ENCODE data around the gene CHRD.

CHRD gene

DNA sequence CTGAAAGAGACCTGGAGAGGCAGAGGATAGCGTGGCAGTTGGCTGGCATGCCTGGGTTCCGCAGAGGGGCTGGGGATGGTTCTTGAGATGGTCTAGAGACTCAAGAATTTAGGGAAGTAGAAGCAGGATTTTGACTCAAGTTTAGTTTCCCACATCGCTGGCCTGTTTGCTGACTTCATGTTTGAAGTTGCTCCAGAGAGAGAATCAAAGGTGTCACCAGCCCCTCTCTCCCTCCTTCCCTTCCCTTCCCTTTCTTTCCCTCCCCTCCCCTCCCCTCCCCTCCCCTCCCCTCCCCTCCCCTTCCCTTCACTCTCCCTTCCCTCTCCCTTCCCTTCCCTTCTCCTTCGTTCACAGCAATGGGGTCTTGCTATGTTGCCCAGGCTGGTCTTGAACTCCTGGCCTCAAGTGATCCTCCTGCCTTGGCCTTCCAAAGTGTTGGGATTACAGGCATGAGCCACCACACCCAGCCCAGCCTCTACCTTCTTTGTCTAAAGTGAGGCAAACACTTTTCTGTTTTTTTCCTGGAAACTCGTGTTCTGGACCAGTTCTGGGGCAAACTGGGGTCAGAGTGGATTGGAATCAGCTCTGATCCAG, 10.2 kb downstream of the CHRD start:
- ChIA-PET CTCF (interaction anchor here (0.7 to 2.0 kb wide), 2 partner anchors 19 to 161 kb away, joined by 4 to 7 read pairs; no protein-coding TSS in a partner anchor), POLR2A (ENCODE audit: low non-redundant PET) (no interaction called here)
- DNase-seq (ENCODE audit: low spot score), result no peak
- no peak overlapping the region for H3K27ac ChIP-seq
- TF ChIP-seq, protein P1, sequence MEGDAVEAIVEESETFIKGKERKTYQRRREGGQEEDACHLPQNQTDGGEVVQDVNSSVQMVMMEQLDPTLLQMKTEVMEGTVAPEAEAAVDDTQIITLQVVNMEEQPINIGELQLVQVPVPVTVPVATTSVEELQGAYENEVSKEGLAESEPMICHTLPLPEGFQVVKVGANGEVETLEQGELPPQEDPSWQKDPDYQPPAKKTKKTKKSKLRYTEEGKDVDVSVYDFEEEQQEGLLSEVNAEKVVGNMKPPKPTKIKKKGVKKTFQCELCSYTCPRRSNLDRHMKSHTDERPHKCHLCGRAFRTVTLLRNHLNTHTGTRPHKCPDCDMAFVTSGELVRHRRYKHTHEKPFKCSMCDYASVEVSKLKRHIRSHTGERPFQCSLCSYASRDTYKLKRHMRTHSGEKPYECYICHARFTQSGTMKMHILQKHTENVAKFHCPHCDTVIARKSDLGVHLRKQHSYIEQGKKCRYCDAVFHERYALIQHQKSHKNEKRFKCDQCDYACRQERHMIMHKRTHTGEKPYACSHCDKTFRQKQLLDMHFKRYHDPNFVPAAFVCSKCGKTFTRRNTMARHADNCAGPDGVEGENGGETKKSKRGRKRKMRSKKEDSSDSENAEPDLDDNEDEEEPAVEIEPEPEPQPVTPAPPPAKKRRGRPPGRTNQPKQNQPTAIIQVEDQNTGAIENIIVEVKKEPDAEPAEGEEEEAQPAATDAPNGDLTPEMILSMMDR (conservative IDR thresholded peaks at IDR 0.05; ENCODE audit: low read depth), result no peak

DNA sequence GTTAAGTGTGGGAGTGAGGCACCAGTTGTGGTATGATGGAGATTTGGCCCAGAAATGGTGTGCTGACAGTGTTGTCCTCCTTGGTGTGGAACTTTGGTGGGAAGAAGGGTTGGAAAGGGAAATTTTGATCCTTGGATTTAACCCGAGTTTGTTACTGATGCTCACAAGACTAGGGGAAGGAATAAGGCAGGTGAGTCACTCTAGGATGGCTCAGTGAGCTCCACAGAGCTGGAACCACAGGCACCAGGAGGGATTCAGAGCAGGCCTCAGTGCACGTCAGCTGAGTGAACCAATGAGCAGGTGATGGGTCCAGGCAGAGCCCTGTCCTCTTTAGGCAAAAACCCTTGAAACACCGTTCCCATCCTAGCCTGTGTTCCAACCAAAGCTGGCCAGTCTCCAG, 11.4 kb downstream of the CHRD start:
- ChIA-PET POLR2A (ENCODE audit: low non-redundant PET) (no interaction called here), CTCF (interaction anchor here (0.6 kb wide), 1 partner anchor 258 kb away, joined by 3 read pairs; no protein-coding TSS in a partner anchor)
- DNase-seq (ENCODE audit: low spot score), result no peak
- no peak overlapping the region for H3K27ac ChIP-seq
- TF ChIP-seq, protein P1 (conservative IDR thresholded peaks at IDR 0.05; ENCODE audit: low read depth), result no peak

DNA sequence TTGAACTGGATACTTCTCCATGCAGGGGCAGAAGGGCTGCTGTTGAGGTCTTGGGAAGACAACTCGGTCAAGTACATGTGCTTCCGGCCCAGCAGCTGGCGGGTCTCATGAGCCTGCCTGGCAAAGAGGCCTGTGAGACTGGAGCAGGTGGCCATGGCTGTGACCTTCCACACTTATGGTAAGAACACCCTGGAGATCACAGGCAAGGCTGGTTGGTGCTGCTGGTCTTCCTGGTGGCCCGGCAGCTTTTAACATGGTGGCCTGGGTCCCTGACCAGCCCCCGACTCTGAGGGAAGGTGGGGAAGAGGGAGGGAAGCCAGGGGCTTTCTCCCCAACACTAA, 15.4 kb downstream of the CHRD start:
- DNase-seq (ENCODE audit: low spot score), result no peak
- ChIA-PET POLR2A (ENCODE audit: low non-redundant PET) (no interaction called here), CTCF (no interaction called here)

DNA sequence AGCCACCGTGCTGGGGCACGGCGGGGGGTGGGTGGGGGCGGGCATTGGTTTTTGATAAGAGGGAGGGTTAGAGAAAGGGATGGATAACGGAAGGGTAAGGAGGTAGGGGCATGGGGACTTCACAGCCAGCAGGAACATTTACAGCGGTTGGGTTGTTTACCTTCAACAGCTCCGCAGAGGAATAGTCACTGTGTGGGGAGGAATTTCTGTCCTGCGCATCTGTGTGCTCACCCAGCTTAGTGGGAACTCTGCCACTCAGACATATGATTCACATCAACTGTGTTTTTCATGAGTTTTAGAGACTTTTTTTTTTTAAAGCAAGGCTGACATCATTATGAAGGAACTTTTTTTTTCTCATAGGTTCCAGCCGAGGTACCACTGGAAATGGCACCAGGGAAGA, 19.6 kb downstream of the CHRD start:
- H3K27ac ChIP-seq, result no peak overlapping the region
- TF ChIP-seq, protein P1 (conservative IDR thresholded peaks at IDR 0.05; ENCODE audit: low read depth), result no peak
- CTCF ChIA-PET, result interaction anchor here (0.7 kb wide), 2 partner anchors 10 to 25 kb away, joined by 3 to 5 read pairs; no protein-coding TSS in a partner anchor
- no peak for DNase-seq (ENCODE audit: low spot score)
- POLR2A ChIA-PET (ENCODE audit: low non-redundant PET), result no interaction called here

More for the DNA sequence above, 15.4 kb downstream of the CHRD start:
- TF ChIP-seq, protein P1 (conservative IDR thresholded peaks at IDR 0.05; ENCODE audit: low read depth), result no peak
- no peak overlapping the region for H3K27ac ChIP-seq

DNA sequence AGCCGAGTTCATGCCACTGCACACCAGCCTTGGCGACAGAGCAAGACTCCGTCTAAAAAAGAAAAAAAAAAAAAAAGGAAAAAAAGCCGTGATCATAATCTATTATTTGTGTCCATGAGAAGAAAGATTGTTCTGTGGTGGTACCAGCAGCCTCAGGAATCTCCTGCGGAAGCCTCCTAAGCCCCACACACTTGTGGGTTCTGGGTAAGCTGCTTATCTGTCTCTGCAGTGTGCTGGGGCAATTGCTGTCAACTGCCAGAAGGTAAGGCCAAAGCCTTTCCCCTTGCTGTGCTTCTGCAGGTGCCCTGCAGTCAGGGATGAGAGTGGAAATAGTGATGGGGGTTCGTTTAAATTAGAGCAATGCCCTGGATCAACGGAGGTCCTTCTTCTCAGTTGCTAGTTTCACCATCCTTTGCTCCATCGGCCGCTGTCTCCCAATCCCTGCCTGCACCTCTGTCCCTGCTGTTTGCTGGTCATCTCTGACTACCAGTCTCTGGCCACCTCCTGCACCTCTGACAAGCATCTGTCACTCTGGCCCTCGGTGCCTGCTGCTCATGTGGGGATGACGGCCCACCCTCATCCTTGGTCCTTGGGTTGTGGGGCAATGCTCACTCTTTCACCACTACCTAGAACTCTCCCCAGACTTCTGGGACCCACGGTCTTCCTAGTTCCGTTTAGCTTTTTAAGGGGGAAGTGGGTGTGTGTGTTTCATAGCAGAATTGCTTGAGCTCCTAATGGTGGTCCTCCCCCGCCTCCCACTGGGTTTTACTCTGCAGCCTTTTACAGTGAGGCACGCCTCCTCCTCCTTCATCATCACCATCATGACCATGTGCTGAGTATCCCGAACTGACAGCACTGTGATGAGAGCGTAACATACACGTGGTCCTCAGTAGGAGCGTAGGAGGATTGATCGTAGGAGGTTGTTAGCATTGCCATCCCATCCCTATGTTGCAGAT, 25.5 kb downstream of the CHRD start:
- DNase-seq (ENCODE audit: low spot score), result no peak
- POLR2A ChIA-PET (ENCODE audit: low non-redundant PET), result no interaction called here
- H3K27ac ChIP-seq, result no peak overlapping the region
- TF ChIP-seq, protein P1 (conservative IDR thresholded peaks at IDR 0.05; ENCODE audit: low read depth), result no peak
- CTCF ChIA-PET, result interaction anchor here (0.6 to 1.1 kb wide), 2 partner anchors 13 to 108 kb away, joined by 3 read pairs; no protein-coding TSS in a partner anchor

DNA sequence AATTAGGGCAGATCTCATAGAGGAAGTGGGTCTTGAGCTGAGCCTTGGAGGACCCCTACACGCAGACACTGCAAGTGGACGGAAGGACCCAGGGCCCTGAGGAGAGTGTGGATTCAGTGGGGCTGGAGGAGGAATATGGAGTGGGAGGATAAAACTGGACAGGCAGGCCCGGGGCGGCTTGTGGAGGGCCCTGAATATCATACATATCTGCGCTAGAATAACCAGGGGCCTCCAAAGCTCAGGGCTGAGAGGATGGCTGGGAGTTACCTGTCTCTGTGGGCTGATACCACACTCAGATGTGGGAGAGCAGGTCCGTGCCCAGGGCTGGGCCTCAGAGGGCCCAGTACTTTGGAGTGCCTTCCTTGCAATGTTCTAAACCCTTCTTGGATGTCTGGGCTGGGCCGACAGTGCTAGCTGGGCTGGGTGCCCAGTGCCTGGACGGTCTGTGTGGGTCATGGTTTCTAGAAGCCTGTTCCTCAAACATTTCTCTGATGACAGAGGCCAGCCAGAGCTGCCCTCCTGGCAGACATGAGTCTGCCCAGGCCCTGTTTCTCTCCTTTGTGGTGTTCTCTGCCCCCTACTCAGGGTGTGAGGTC, 29.6 kb downstream of the CHRD start:
- TF ChIP-seq, protein P1 (conservative IDR thresholded peaks at IDR 0.05; ENCODE audit: low read depth), result no peak
- CTCF ChIA-PET, result interaction anchor here (0.6 kb wide), 1 partner anchor 120 kb away, joined by 4 read pairs; no protein-coding TSS in a partner anchor
- no peak for DNase-seq (ENCODE audit: low spot score)
- no peak overlapping the region for H3K27ac ChIP-seq
- POLR2A ChIA-PET (ENCODE audit: low non-redundant PET), result no interaction called here

All from RWPE1 (cell line).